CD14-positive monocyte (primary cell): ENCODE data around the gene CD33. TPM values are rescaled to one million over a fixed set of nuclear protein-coding genes. Genes with fewer than 3 reads are reported as not detected.

Experiments used
- DNase-seq, 3 donors: peaks; one replicate each; pipeline ENCODE4 v3.0.0-alpha.2; 2011 to 2022
- H2AFZ ChIP-seq: 2 replicates; pipeline ENCODE4 v1.6.0; 2012; ENCODE audit warnings: mild to moderate bottlenecking, low read depth, low read length, inconsistent platforms; ENCODE audit not compliant: insufficient read depth, poor library complexity, severe bottlenecking
- H3K27ac ChIP-seq, 2 donors: 1 replicate in 1 of 2; 2 replicates in 1 of 2; pipeline ENCODE4 v1.5.1; 2012 to 2013; ENCODE audit warnings: low read length in 2 of 2, control low read depth in 1 of 2, inconsistent platforms in 1 of 2, low read depth in 1 of 2, mild to moderate bottlenecking in 1 of 2
- H3K27me3 ChIP-seq, 2 donors: one replicate each; pipeline versions ENCODE4 v1.6.0 to v1.6.1; 2011 to 2013; ENCODE audit warnings: low read length in 2 of 2; ENCODE audit not compliant: control insufficient read depth in 2 of 2, insufficient read depth in 2 of 2
- H3K36me3 ChIP-seq, 2 donors: replicated peaks in 1 of 2; 1 replicate in 1 of 2; 2 replicates in 1 of 2; pipeline versions ENCODE4 v1.5.1 to v1.6.1; 2012 to 2013; ENCODE audit warnings: low read length in 2 of 2, control low read depth in 1 of 2, inconsistent platforms in 1 of 2, mild to moderate bottlenecking in 1 of 2; ENCODE audit not compliant: insufficient read depth in 2 of 2, control insufficient read depth in 1 of 2
- H3K4me1 ChIP-seq, 2 donors: 1 replicate in 1 of 2; 2 replicates in 1 of 2; pipeline versions ENCODE4 v1.5.1 to v1.6.1; 2012 to 2013; ENCODE audit warnings: low read length in 2 of 2, control low read depth in 1 of 2, inconsistent platforms in 1 of 2, mild to moderate bottlenecking in 1 of 2, moderate library complexity in 1 of 2; ENCODE audit not compliant: insufficient read depth in 2 of 2, control insufficient read depth in 1 of 2
- H3K4me2 ChIP-seq: replicated peaks from 2 replicates; pipeline ENCODE3; 2012; ENCODE audit warnings: low read length, moderate library complexity, mild to moderate bottlenecking; ENCODE audit not compliant: poor library complexity, severe bottlenecking; ENCODE audit errors: extremely low read depth
- H3K4me3 ChIP-seq, 3 experiments: fragments of 200-600 bp in 1 of 3; sonication (generic) in 1 of 3; replicated peaks in 1 of 3; 1 replicate in 2 of 3; 2 replicates in 1 of 3; pipeline ENCODE4 v1.5.1; 2011 to 2013; ENCODE audit warnings: low read length in 3 of 3, mild to moderate bottlenecking in 3 of 3, control low read depth in 2 of 3, low read depth in 2 of 3, inconsistent platforms in 1 of 3, moderate library complexity in 1 of 3
- H3K79me2 ChIP-seq: 2 replicates; pipeline ENCODE4 v1.6.0; 2012; ENCODE audit warnings: mild to moderate bottlenecking, control low read depth, inconsistent platforms, low read length, moderate library complexity; ENCODE audit not compliant: insufficient read depth
- H3K9ac ChIP-seq: 2 replicates; pipeline ENCODE4 v1.6.0; 2017; ENCODE audit warnings: low read length, mild to moderate bottlenecking; ENCODE audit not compliant: insufficient read depth, poor library complexity, severe bottlenecking
- H3K9me3 ChIP-seq, 2 donors: replicated peaks in 1 of 2; 1 replicate in 1 of 2; 2 replicates in 1 of 2; pipeline versions ENCODE4 v1.5.1 to v1.6.1; 2012 to 2013; ENCODE audit warnings: low read length in 2 of 2, control low read depth in 1 of 2; ENCODE audit not compliant: control insufficient read depth in 1 of 2, insufficient read depth in 1 of 2
- H4K20me1 ChIP-seq: 2 replicates; pipeline ENCODE4 v1.6.0; 2012; ENCODE audit warnings: mild to moderate bottlenecking, low read length, control low read depth, moderate library complexity; ENCODE audit not compliant: insufficient read depth
- H3K27ac Mint-ChIP-seq, 7 donors: one replicate each; pipeline ENCODE4 v1.8.0; 2020; ENCODE audit warnings: mild to moderate bottlenecking in 7 of 7, mixed read lengths in 7 of 7, moderate library complexity in 6 of 7, inconsistent platforms in 2 of 7
- H3K27me3 Mint-ChIP-seq, 3 donors: one replicate each; pipeline ENCODE4 v1.8.0; 2021 to 2022; ENCODE audit warnings: low read depth in 3 of 3, mild to moderate bottlenecking in 3 of 3, mixed read lengths in 3 of 3, moderate library complexity in 3 of 3, inconsistent platforms in 1 of 3
- H3K36me3 Mint-ChIP-seq, 2 donors: one replicate each; pipeline ENCODE4 v1.8.0; 2020; ENCODE audit warnings: mixed read lengths in 2 of 2, inconsistent platforms in 1 of 2, mild to moderate bottlenecking in 1 of 2
- H3K4me1 Mint-ChIP-seq: one replicate; pipeline ENCODE4 v1.8.0; 2020; ENCODE audit warnings: mild to moderate bottlenecking, mixed read lengths
- H3K4me3 Mint-ChIP-seq, 2 donors: one replicate each; pipeline ENCODE4 v1.8.0; 2020; ENCODE audit warnings: mild to moderate bottlenecking in 2 of 2, mixed read lengths in 2 of 2, moderate library complexity in 1 of 2
- H3K9me3 Mint-ChIP-seq, 7 donors: one replicate each; pipeline ENCODE4 v1.8.0; 2020 to 2022; ENCODE audit warnings: mixed read lengths in 7 of 7, mild to moderate bottlenecking in 6 of 7, moderate library complexity in 6 of 7, inconsistent platforms in 2 of 7
- CTCF ChIP-seq: fragments of 200-600 bp; IDR thresholded peaks from one replicate; pipeline ENCODE4 v1.8.0; 2022; ENCODE audit warnings: antibody characterized with exemption, mild to moderate bottlenecking
- WGBS: methylation state at CpG from one replicate; pipeline ENCODE4 v1.1.5; 2013; ENCODE audit warnings: missing lambda C conversion rate; ENCODE audit not compliant: insufficient coverage; 5-methylcytosine and 5-hydroxymethylcytosine counted together
- intact Hi-C, 2 donors: fragments of 100-400 bp; cut with micrococcal nuclease; formaldehyde crosslinking; loops; one replicate each; pipeline versions ENCODE4 v1.15.0 to v1.15.1; 2023
- polyA plus RNA-seq, 3 donors: library from polyadenylated mRNA; depleted of rRNA in 1 of 3; unstranded in 2 of 3; stranded (reverse) in 1 of 3; fragments of 300-500 nt in 2 of 3; fragments of >200 nt in 1 of 3; fragmentation: Illumina TruSeq in 2 of 3; gene quantifications; 1 replicate in 2 of 3; 2 replicates in 1 of 3; pipeline ENCODE4 v1.2.3, GENCODE V29; 2012 to 2021

Gene CD33
- polyA plus RNA-seq, 3 donors = 229 to 360 (median 264) TPM

GRCh38 chr19:51211833-51212232, 13.0 kb upstream of the CD33 start:
- Histone ChIP-seq H3K27me3 (no peaks in the 10 kb centered on the region), H4K20me1 (no peaks in the 10 kb centered on the region), H3K4me1 (peaks cover 32 to 42% of the 10 kb centered on the region in 2 donors), H3K79me2 (peaks cover 33% of the 10 kb centered on the region), H3K4me2 (peak overlapping the region; percentile 80), H3K36me3 (peaks cover 18 to 26% of the 10 kb centered on the region in 2 donors), H3K27ac (peak overlapping the region; percentile 61 to 87), H3K9ac (peak overlapping the region; percentile 63), H3K9me3 (no peaks in the 10 kb centered on the region), H2AFZ (no peak overlapping the region), H3K4me3 (peak overlapping the region; percentile 61 to 88 (median 79))
- no peak for DNase-seq
- Mint-ChIP-seq H3K36me3 (peaks cover 32 to 33% of the 10 kb centered on the region in 2 donors), H3K4me3 (peak overlapping the region; percentile 83 to 96), H3K9me3 (peaks cover 0 to 3% (median 0%) of the 10 kb centered on the region in 7 donors), H3K27me3 (peaks cover 0 to 5% (median 0%) of the 10 kb centered on the region in 3 donors), H3K4me1 (peaks cover 62% of the 10 kb centered on the region), H3K27ac (peak overlapping the region in 6 of 7 donors; percentile 21 to 95 (median 92))
- intact Hi-C loops = no loop called here
- WGBS = 95% methylated on average over 7 of the region's 9 CpGs
- TF ChIP-seq CTCF = no peak

GRCh38 chr19:51219307-51219706, 5.6 kb upstream of the CD33 start:
- H4K20me1 ChIP-seq = no peaks in the 10 kb centered on the region
- intact Hi-C loops = no loop called here
- peaks cover 0 to 2% (median 0%) of the 10 kb centered on the region in 3 donors for H3K27me3 Mint-ChIP-seq
- H3K9me3 ChIP-seq = no peaks in the 10 kb centered on the region
- H3K4me1 Mint-ChIP-seq = peaks cover 37% of the 10 kb centered on the region
- no peak overlapping the region for H3K9ac ChIP-seq
- H3K27ac Mint-ChIP-seq = peak overlapping the region in 1 of 7 donors; percentile 15
- no peak overlapping the region for H2AFZ ChIP-seq
- H3K27ac ChIP-seq = no peak overlapping the region
- H3K4me2 ChIP-seq = no peak overlapping the region
- peaks cover 2% of the 10 kb centered on the region for H3K79me2 ChIP-seq
- H3K27me3 ChIP-seq = no peaks in the 10 kb centered on the region
- TF ChIP-seq CTCF = no peak
- no peak overlapping the region for H3K4me3 ChIP-seq
- peaks cover 28 to 65% of the 10 kb centered on the region in 2 donors for H3K36me3 ChIP-seq
- peaks cover 9 to 20% of the 10 kb centered on the region in 2 donors for H3K4me1 ChIP-seq
- peak in 1 of 3 donors; percentile 18 for DNase-seq
- peak overlapping the region in 1 of 2 donors; percentile 36 for H3K4me3 Mint-ChIP-seq
- peaks cover 53 to 68% of the 10 kb centered on the region in 2 donors for H3K36me3 Mint-ChIP-seq
- no CpG with 5 or more reads among the region's 1 CpG for WGBS
- H3K9me3 Mint-ChIP-seq = peaks cover 0 to 5% (median 0%) of the 10 kb centered on the region in 7 donors
